RWPE2 (cell line): ENCODE measurements around the gene CREB3L2.

Experiments used
- ATAC-seq: fragments of 200-7000 bp; cut with Tn5 transposase; 3 replicates; pipeline ENCODE4 v1.9.1; 2021; ENCODE audit warnings: low read depth
- DNase-seq: peaks from one replicate; pipeline ENCODE4 v3.0.0-alpha.2; 2020; ENCODE audit warnings: low spot score
- H3K27ac ChIP-seq: fragments of 450-650 bp; 2 replicates; pipeline ENCODE4 v1.5.1; 2017; ENCODE audit warnings: mild to moderate bottlenecking; ENCODE audit not compliant: poor library complexity, severe bottlenecking
- H3K27me3 ChIP-seq: fragments of 250-450 bp; sonication (Bioruptor Pico); 2 replicates; pipeline ENCODE4 v1.5.1; 2021; ENCODE audit warnings: mild to moderate bottlenecking, moderate library complexity; ENCODE audit not compliant: insufficient read depth, poor library complexity, severe bottlenecking
- H3K36me3 ChIP-seq: fragments of 250-450 bp; sonication (Bioruptor Pico); 2 replicates; pipeline ENCODE4 v1.5.1; 2020; ENCODE audit warnings: low read depth, mild to moderate bottlenecking, moderate library complexity
- H3K4me1 ChIP-seq: fragments of 250-450 bp; sonication (Bioruptor Pico); 2 replicates; pipeline ENCODE4 v1.5.1; 2021; ENCODE audit warnings: mild to moderate bottlenecking, moderate library complexity; ENCODE audit not compliant: insufficient read depth, poor library complexity, severe bottlenecking
- H3K4me3 ChIP-seq: fragments of 250-450 bp; sonication (Bioruptor Pico); 2 replicates; pipeline ENCODE4 v1.5.1; 2021; ENCODE audit warnings: mild to moderate bottlenecking, moderate library complexity; ENCODE audit not compliant: severe bottlenecking
- H3K9me3 ChIP-seq: fragments of 250-450 bp; sonication (Bioruptor Pico); 2 replicates; pipeline ENCODE4 v1.5.1; 2021; ENCODE audit warnings: mild to moderate bottlenecking, moderate library complexity; ENCODE audit not compliant: severe bottlenecking
- CTCF ChIP-seq: fragments of 450-650 bp; IDR thresholded peaks from one replicate; pipeline ENCODE4 v1.5.1; 2017; ENCODE audit warnings: mild to moderate bottlenecking, moderate library complexity; ENCODE audit not compliant: poor library complexity, severe bottlenecking

CREB3L2 gene

GRCh38 chr7:137886281-137886680 is 115.6 kb downstream of the CREB3L2 start:
- peaks cover 4% of the 10 kb centered on the region for H3K9me3 ChIP-seq
- H3K27me3 ChIP-seq, result no peaks in the 10 kb centered on the region
- H3K36me3 ChIP-seq, result peaks cover 63% of the 10 kb centered on the region
- peaks cover 20% of the 10 kb centered on the region for H3K4me1 ChIP-seq
- no peak for TF ChIP-seq CTCF
- H3K27ac ChIP-seq, result no peak overlapping the region
- ATAC-seq, result no peak
- no peak overlapping the region for H3K4me3 ChIP-seq
- no peak for DNase-seq

GRCh38 chr7:137885678-137886077 is 116.2 kb downstream of the CREB3L2 start:
- H3K27ac ChIP-seq, result no peak overlapping the region
- peaks cover 4% of the 10 kb centered on the region for H3K9me3 ChIP-seq
- peaks cover 26% of the 10 kb centered on the region for H3K4me1 ChIP-seq
- no peak overlapping the region for H3K4me3 ChIP-seq
- TF ChIP-seq CTCF, result no peak
- ATAC-seq (no peak), DNase-seq (no peak)
- peaks cover 64% of the 10 kb centered on the region for H3K36me3 ChIP-seq
- H3K27me3 ChIP-seq, result no peaks in the 10 kb centered on the region

- H3K4me1 ChIP-seq, result peaks cover 35% of the 10 kb centered on the region
- H3K9me3 ChIP-seq, result peaks cover 4% of the 10 kb centered on the region
- DNase-seq (no peak), ATAC-seq (peak; percentile 5; the same call in 1 of the 3 replicates)
- H3K27me3 ChIP-seq, result no peaks in the 10 kb centered on the region
- H3K36me3 ChIP-seq, result peaks cover 76% of the 10 kb centered on the region
- no peak for TF ChIP-seq CTCF
- no peak overlapping the region for H3K4me3 ChIP-seq
- H3K27ac ChIP-seq, result peak overlapping the region; percentile 82
Measured at GRCh38 chr7:137882806-137883205, 119.1 kb downstream of the CREB3L2 start.

- Histone ChIP-seq H3K4me1 (peaks cover 35% of the 10 kb centered on the region), H3K27me3 (no peaks in the 10 kb centered on the region), H3K36me3 (peaks cover 80% of the 10 kb centered on the region), H3K4me3 (no peak overlapping the region), H3K9me3 (peaks cover 4% of the 10 kb centered on the region), H3K27ac (peak overlapping the region; percentile 82)
- ATAC-seq, result peak; percentile 93
- peak; percentile 87 for DNase-seq
- TF ChIP-seq CTCF, result no peak
Measured at GRCh38 chr7:137882261-137882668, 119.6 kb downstream of the CREB3L2 start.

GRCh38 chr7:137881607-137882260 is 120.2 kb downstream of the CREB3L2 start:
- no peak for TF ChIP-seq CTCF
- DNase-seq, result no peak
- Histone ChIP-seq H3K4me1 (peaks cover 35% of the 10 kb centered on the region), H3K27me3 (no peaks in the 10 kb centered on the region), H3K9me3 (peaks cover 4% of the 10 kb centered on the region), H3K4me3 (no peak overlapping the region), H3K36me3 (peaks cover 78% of the 10 kb centered on the region), H3K27ac (peak overlapping the region; percentile 82)
- no peak for ATAC-seq
